ENCODE data around the gene KRTAP12-3. TPM values are rescaled to one million over a fixed set of nuclear protein-coding genes. Genes with fewer than 3 reads are reported as not detected.

The KRTAP12-3 gene
- total and polyA plus RNA-seq, 2 experiments from 2014 or later, result not detected

- DNase-seq, result no peak
Observed at GRCh38 chr21:44647222-44647552, 10.5 kb upstream of the KRTAP12-3 start.

GRCh38 chr21:44648557-44649311, 9.0 kb upstream of the KRTAP12-3 start:
- WGBS, 2 experiments (ENCODE audit: low coverage in 1 of 2, low lambda C conversion rate in 2 of 2, missing lambda C conversion rate in 2 of 2), result 51% methylated on average over 33 of the region's 33 CpGs
- Histone ChIP-seq H3K27ac (no peak overlapping the region), H3K4me2 (ENCODE audit: unreplicated experiment) (no peak overlapping the region), H3K9me3 (ENCODE audit: low read depth) (no peaks in the 10 kb centered on the region), H3F3A (ENCODE audit: insufficient read depth) (no peaks in the 10 kb centered on the region), H3K4me1 (ENCODE audit: insufficient read depth) (no peaks in the 10 kb centered on the region), H3K36me3 (ENCODE audit: low read depth) (no peaks in the 10 kb centered on the region), H3K27me3 (replicated peaks; ENCODE audit: insufficient read depth) (peaks cover 14% of the 10 kb centered on the region), H3K4me3 (no peak overlapping the region), H3K79me2 (ENCODE audit: insufficient read depth) (no peaks in the 10 kb centered on the region), H3K9ac (no peak overlapping the region), H2AFZ (no peak overlapping the region), H4K20me1 (ENCODE audit: insufficient read depth) (no peaks in the 10 kb centered on the region), H3K9me2 (ENCODE audit: insufficient read depth) (no peaks in the 10 kb centered on the region)
- TF ChIP-seq EZH2phosphoT487 (IDR thresholded peaks at IDR 0.05; ENCODE audit: insufficient read depth, low read depth) (no peak), EZH2 (IDR thresholded peaks at IDR 0.05; ENCODE audit: insufficient read depth, poor library complexity, severe bottlenecking) (no peak)
- DNase-seq, result no peak
- in situ Hi-C loops (cut with MboI), result no loop called here

More at GRCh38 chr21:44647222-44647552, 10.5 kb upstream of the KRTAP12-3 start:
- Histone ChIP-seq H3K79me2 (ENCODE audit: insufficient read depth) (no peaks in the 10 kb centered on the region), H3K4me3 (no peak overlapping the region), H3K27ac (no peak overlapping the region), H3K4me1 (ENCODE audit: insufficient read depth) (no peaks in the 10 kb centered on the region), H3K9me3 (ENCODE audit: low read depth) (no peaks in the 10 kb centered on the region), H3K27me3 (replicated peaks; ENCODE audit: insufficient read depth) (peaks cover 4% of the 10 kb centered on the region; the same call in 1 of the 2 replicates), H3K9me2 (ENCODE audit: insufficient read depth) (no peaks in the 10 kb centered on the region), H4K20me1 (ENCODE audit: insufficient read depth) (no peaks in the 10 kb centered on the region), H3F3A (ENCODE audit: insufficient read depth) (no peaks in the 10 kb centered on the region), H2AFZ (no peak overlapping the region), H3K36me3 (ENCODE audit: low read depth) (no peaks in the 10 kb centered on the region), H3K4me2 (ENCODE audit: unreplicated experiment) (no peak overlapping the region), H3K9ac (no peak overlapping the region)
- WGBS, 2 experiments (ENCODE audit: low coverage in 1 of 2, low lambda C conversion rate in 2 of 2, missing lambda C conversion rate in 2 of 2), result 5 to 6% methylated on average over 8 of the region's 8 CpGs
- TF ChIP-seq EZH2phosphoT487 (IDR thresholded peaks at IDR 0.05; ENCODE audit: insufficient read depth, low read depth) (no peak), EZH2 (IDR thresholded peaks at IDR 0.05; ENCODE audit: insufficient read depth, poor library complexity, severe bottlenecking) (no peak)
- in situ Hi-C loops (cut with MboI), result no loop called here

- no peak overlapping the region for H3K27ac ChIP-seq
- no peaks in the 10 kb centered on the region for H3K9me2 ChIP-seq (ENCODE audit: insufficient read depth)
- H3K4me3 ChIP-seq, result no peak overlapping the region
- in situ Hi-C loops (cut with MboI), result no loop called here
- no peak for TF ChIP-seq EZH2phosphoT487 (IDR thresholded peaks at IDR 0.05; ENCODE audit: insufficient read depth, low read depth)
- no peak for TF ChIP-seq EZH2 (IDR thresholded peaks at IDR 0.05; ENCODE audit: insufficient read depth, poor library complexity, severe bottlenecking)
- no peak overlapping the region for H2AFZ ChIP-seq
- peaks cover 14% of the 10 kb centered on the region for H3K27me3 ChIP-seq (replicated peaks; ENCODE audit: insufficient read depth)
- H3K9me3 ChIP-seq (ENCODE audit: low read depth), result no peaks in the 10 kb centered on the region
- no peaks in the 10 kb centered on the region for H3K36me3 ChIP-seq (ENCODE audit: low read depth)
- no peaks in the 10 kb centered on the region for H4K20me1 ChIP-seq (ENCODE audit: insufficient read depth)
- DNase-seq, result no peak
- no peak overlapping the region for H3K9ac ChIP-seq
- H3F3A ChIP-seq (ENCODE audit: insufficient read depth), result no peaks in the 10 kb centered on the region
- WGBS, 2 experiments (ENCODE audit: low coverage in 1 of 2, low lambda C conversion rate in 2 of 2, missing lambda C conversion rate in 2 of 2), result 48 to 51% methylated on average over 18 of the region's 18 CpGs
- H3K79me2 ChIP-seq (ENCODE audit: insufficient read depth), result no peaks in the 10 kb centered on the region
- H3K4me1 ChIP-seq (ENCODE audit: insufficient read depth), result no peaks in the 10 kb centered on the region
- H3K4me2 ChIP-seq (ENCODE audit: unreplicated experiment), result no peak overlapping the region
Observed at GRCh38 chr21:44649521-44650100, 8.1 kb upstream of the KRTAP12-3 start.

GRCh38 chr21:44650265-44650972, 7.3 kb upstream of the KRTAP12-3 start:
- Histone ChIP-seq H3K9ac (no peak overlapping the region), H3K9me2 (ENCODE audit: insufficient read depth) (no peaks in the 10 kb centered on the region), H3K27ac (no peak overlapping the region), H3K79me2 (ENCODE audit: insufficient read depth) (no peaks in the 10 kb centered on the region), H2AFZ (no peak overlapping the region), H3K4me2 (ENCODE audit: unreplicated experiment) (no peak overlapping the region), H3K9me3 (ENCODE audit: low read depth) (no peaks in the 10 kb centered on the region), H3K4me1 (ENCODE audit: insufficient read depth) (no peaks in the 10 kb centered on the region), H4K20me1 (ENCODE audit: insufficient read depth) (no peaks in the 10 kb centered on the region), H3K4me3 (no peak overlapping the region), H3K36me3 (ENCODE audit: low read depth) (no peaks in the 10 kb centered on the region), H3F3A (ENCODE audit: insufficient read depth) (no peaks in the 10 kb centered on the region), H3K27me3 (replicated peaks; ENCODE audit: insufficient read depth) (peaks cover 14% of the 10 kb centered on the region)
- DNase-seq, result no peak
- in situ Hi-C loops (cut with MboI), result no loop called here
- WGBS, 2 experiments (ENCODE audit: low coverage in 1 of 2, low lambda C conversion rate in 2 of 2, missing lambda C conversion rate in 2 of 2), result 57 to 63% methylated on average over 20 of the region's 20 CpGs
- TF ChIP-seq EZH2 (IDR thresholded peaks at IDR 0.05; ENCODE audit: insufficient read depth, poor library complexity, severe bottlenecking) (no peak), EZH2phosphoT487 (IDR thresholded peaks at IDR 0.05; ENCODE audit: insufficient read depth, low read depth) (no peak)
